Activated T-cell treated with anti-CD3 and anti-CD28 coated beads for 48 hours (primary cell): Measurements from ENCODE around the gene SEC16B.

Experiments
- DNase-seq: peaks from one replicate; pipeline ENCODE4 v3.0.0-alpha.2; 2020; ENCODE audit warnings: low read depth

Gene SEC16B

GRCh38 chr1:177937931-177938330 is 31.9 kb downstream of the SEC16B start:
- DNase-seq: no peak

- DNase-seq: no peak
These were observed 32.6 kb downstream of the SEC16B start for GRCh38 chr1:177937174-177937770.

GRCh38 chr1:177935638-177936415 is 34.0 kb downstream of the SEC16B start:
- DNase-seq: no peak

- DNase-seq: no peak
These were observed 34.9 kb downstream of the SEC16B start for GRCh38 chr1:177934927-177935326.

GRCh38 chr1:177934461-177934860 is 35.4 kb downstream of the SEC16B start:
- no peak for DNase-seq

- DNase-seq: no peak
These were observed 36.0 kb downstream of the SEC16B start for GRCh38 chr1:177933881-177934280.

- no peak for DNase-seq
These were observed 37.7 kb downstream of the SEC16B start for GRCh38 chr1:177932123-177932522.

- DNase-seq: no peak
These were observed 40.9 kb downstream of the SEC16B start for GRCh38 chr1:177928952-177929351.

GRCh38 chr1:177928194-177928593 is 41.7 kb downstream of the SEC16B start:
- no peak for DNase-seq

GRCh38 chr1:177927021-177927596 is 42.7 kb downstream of the SEC16B start:
- DNase-seq: no peak

GRCh38 chr1:177926201-177926600 is 43.7 kb downstream of the SEC16B start:
- no peak for DNase-seq

GRCh38 chr1:177925006-177925405 is 44.9 kb downstream of the SEC16B start:
- no peak for DNase-seq

GRCh38 chr1:177923441-177923840 is 46.4 kb downstream of the SEC16B start:
- DNase-seq: no peak

- no peak for DNase-seq
These were observed 47.6 kb downstream of the SEC16B start for GRCh38 chr1:177922209-177922608.

GRCh38 chr1:177921590-177921989 is 48.3 kb downstream of the SEC16B start:
- DNase-seq: no peak

- DNase-seq: no peak
These were observed 49.8 kb downstream of the SEC16B start for GRCh38 chr1:177920091-177920490.

- no peak for DNase-seq
These were observed 54.2 kb downstream of the SEC16B start for GRCh38 chr1:177915641-177916040.

GRCh38 chr1:177914603-177915002 is 55.3 kb downstream of the SEC16B start:
- DNase-seq: no peak

GRCh38 chr1:177913762-177914540 is 55.9 kb downstream of the SEC16B start:
- no peak for DNase-seq

- no peak for DNase-seq
These were observed 56.9 kb downstream of the SEC16B start for GRCh38 chr1:177912991-177913390.

GRCh38 chr1:177909416-177909815 is 60.4 kb downstream of the SEC16B start:
- no peak for DNase-seq

GRCh38 chr1:177907000-177907399 is 62.9 kb downstream of the SEC16B start:
- DNase-seq: no peak

- no peak for DNase-seq
These were observed 64.2 kb downstream of the SEC16B start for GRCh38 chr1:177905686-177906085.
